ENCODE measurements around the gene R3HCC1L.

R3HCC1L gene

GRCh38 chr10:98292971-98293370 is 158.5 kb downstream of the R3HCC1L start:
- no peak for DNase-seq

- no peak for DNase-seq
These were observed 159.3 kb downstream of the R3HCC1L start for GRCh38 chr10:98293550-98294269.

- DNase-seq, result no peak
These were observed 159.8 kb downstream of the R3HCC1L start for GRCh38 chr10:98294270-98294627.

Data from SHP77 treated with DMSO at 0.1 percent for 48 hours (cell line).